DMS 273 (cell line): ENCODE data around the gene SH3BP5.

Source experiments
- DNase-seq: peaks from one replicate; lab custom pipeline; 2025; ENCODE audit not compliant: unreplicated experiment; lab: John Stamatoyannopoulos, UW

Gene SH3BP5

GRCh38 chr3:15206662-15207576 lies 125.5 kb downstream of the SH3BP5 start:
- DNase-seq, result no peak

GRCh38 chr3:15205934-15206661 lies 126.3 kb downstream of the SH3BP5 start, which contains the start of gene CAPN7:
Gene CAPN7, plus strand, starts transcription at chr3:15206246. Its CDS starts 250 bp downstream, at chr3:15206496.
- no peak for DNase-seq

GRCh38 chr3:15205482-15205933 lies 126.9 kb downstream of the SH3BP5 start:
- DNase-seq, result no peak
